HG02885 (cell line): Measurements from ENCODE around the gene MYH16.
A peak's percentile ranks its signal among the peaks of the same experiment; 100 is the strongest.
"Not testable (repeated sequence)": the region's sequence is repeated elsewhere in the genome, so short reads cannot be mapped to it uniquely, and the experiment has no call there.

Experiments used
- ATAC-seq: cut with Tn5 transposase; IDR thresholded peaks from one replicate; pipeline ENCODE4 v1.9.1; 2021; ENCODE audit warnings: mild to moderate bottlenecking; ENCODE audit not compliant: unreplicated experiment, poor library complexity

MYH16 gene

GRCh38 chr7:99293650-99294049 is 21.0 kb downstream of the MYH16 start:
- no peak for ATAC-seq

DNA sequence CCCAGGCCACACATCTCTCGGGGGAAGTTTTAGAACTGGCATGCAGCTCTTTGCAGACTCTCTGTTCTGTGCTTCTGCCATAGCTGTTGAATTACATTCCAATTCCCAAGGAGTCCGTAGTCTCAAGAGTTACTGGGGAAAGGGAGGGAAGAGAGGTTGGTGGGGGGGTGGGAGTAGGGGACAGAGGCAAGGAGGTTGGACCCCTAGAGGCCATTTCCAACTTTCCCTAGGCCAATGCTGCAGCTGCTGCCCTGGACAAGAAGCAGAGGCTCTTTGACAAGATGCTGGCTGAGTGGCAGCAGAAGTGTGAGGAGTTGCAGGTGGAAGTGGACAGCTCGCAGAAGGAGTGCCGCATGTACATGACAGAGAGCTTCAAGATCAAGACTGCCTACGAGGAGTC is 23.8 kb downstream of the MYH16 start:
- ATAC-seq: no peak

DNA sequence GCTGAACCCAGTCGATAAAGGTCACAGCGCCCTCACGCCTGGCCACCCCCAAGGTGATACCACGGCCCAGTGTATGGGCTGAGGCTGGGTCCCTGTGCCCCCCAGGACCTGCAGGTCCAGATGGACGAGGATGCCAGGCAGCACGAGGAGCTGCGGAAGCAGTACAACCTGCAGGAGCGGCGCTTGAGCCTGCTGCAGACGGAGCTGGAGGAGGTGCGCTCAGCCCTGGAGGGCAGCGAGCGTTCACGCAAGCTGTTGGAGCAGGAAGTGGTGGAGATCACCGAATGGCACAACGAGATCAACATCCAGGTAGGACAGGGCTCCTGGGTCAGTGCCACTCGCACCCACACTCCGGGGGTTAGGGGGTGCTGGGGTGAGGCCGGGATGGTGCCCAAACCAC is 28.9 kb downstream of the MYH16 start:
- ATAC-seq: no peak

DNA sequence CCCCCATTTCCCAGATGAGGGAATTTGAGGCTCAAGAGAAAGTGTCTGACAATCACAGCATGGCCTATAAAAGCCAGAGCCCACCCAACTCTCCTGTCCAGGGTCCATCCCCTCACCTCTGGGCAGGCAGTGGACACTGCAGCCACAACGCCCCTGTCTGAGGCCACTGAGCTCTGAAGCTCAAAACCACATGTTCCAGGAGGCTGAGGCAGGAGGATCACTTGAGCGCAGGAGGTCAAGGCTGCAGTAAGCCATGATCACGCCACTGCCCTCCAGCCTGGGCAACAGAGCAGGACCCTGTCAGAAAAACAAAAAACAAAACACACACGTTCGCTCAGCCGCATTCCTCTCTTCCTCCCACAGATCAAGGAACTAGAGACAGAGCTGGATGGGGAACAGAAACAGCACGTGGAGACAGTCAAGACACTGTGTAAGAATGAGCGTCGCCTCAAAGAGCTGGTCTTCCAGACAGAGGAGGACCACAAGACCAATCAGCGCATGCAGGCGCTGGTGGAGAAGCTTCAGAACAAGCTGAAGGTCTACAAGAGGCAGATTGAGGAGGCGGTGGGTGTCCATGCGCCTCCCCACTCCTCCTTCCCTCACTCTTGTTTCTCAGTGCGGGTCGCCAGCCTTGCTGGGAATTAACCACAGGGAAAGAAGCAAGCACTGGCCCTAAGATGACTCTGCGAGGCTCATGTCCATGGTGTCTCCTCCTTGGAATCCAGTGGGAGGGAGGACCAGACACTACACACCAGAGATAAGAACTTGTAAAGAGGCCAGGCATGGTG is 33.0 kb downstream of the MYH16 start:
- no peak for ATAC-seq

DNA sequence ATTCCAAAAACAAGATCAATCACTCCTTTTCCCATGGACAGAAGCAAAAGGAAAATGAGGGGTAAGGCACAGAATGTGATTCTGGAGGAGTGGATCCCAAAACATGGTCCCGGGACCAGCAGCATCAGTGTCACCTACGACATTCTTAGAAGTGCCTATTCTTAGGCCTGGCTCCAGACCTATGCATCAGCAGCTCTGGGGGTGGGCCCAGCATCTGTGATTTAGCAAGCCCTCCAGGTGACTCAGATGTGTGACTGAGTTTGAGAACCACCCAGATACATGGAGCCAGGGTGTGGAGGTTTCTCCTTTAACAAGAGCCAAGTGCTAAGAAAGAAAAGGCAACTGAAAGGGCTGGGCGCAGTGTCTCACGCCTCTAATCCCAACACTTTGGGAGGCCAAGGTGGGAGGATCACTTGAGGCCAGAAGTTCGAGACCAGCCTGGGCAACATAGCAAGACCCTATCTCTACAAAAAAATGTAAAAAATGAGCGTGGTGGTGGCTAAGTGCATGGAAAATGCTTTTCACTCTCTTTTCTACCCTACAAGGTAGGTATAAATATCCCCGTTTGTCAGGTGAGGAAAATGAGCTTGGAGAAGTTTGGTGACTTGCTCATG is 35.9 kb downstream of the MYH16 start:
- ATAC-seq: no peak

GRCh38 chr7:99309111-99309510 is 36.5 kb downstream of the MYH16 start:
- ATAC-seq: no peak

- ATAC-seq: no peak
These were observed 37.4 kb downstream of the MYH16 start for GRCh38 chr7:99310004-99310403.

DNA sequence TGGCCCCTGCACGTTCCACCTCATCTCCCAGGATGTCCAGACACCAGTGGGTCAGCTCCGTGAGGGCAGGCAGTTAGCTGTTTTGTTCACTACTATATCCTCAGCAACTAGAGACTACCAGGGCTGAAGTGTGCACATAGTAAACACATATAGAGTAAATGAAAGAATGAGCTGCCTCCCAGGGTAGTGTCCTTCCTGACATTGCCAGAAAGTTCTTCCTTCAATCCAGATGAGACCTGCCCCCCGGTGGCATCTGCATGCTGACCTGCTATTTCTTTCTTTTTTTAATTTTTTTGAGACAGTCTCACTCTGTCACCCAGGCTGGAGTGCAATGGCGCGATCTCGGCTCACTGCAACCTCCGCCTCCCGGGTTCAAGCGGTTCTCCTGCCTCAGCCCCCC is 39.1 kb downstream of the MYH16 start:
- ATAC-seq: no peak

GRCh38 chr7:99312316-99313203 is 39.9 kb downstream of the MYH16 start:
- ATAC-seq: no peak

- ATAC-seq: no peak
These were observed 40.5 kb downstream of the MYH16 start for GRCh38 chr7:99313204-99313573.

- no peak for ATAC-seq
These were observed 41.9 kb downstream of the MYH16 start for GRCh38 chr7:99314504-99314903.

DNA sequence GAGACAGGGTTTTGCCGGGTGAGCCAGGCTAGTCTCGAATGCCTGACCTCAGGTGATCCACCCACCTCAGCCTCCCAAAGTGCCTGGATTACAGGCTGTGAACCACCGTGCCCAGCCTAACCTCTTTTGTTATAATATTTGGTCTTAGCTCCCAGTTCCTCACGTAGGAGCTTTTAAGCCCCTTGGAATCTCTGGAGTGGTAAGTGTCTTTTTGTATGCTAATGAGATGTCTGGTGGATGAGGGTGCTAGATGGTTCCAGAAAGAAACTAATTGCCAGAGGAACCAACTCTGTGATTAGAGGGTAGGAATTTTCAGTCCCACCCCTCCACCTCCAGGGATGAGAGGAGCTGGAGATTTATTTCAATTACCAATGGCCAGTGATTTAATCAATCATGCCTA is 47.7 kb downstream of the MYH16 start:
- ATAC-seq: no peak

- not testable (repeated sequence) for ATAC-seq
These were observed 50.0 kb downstream of the MYH16 start for GRCh38 chr7:99322659-99323058.

DNA sequence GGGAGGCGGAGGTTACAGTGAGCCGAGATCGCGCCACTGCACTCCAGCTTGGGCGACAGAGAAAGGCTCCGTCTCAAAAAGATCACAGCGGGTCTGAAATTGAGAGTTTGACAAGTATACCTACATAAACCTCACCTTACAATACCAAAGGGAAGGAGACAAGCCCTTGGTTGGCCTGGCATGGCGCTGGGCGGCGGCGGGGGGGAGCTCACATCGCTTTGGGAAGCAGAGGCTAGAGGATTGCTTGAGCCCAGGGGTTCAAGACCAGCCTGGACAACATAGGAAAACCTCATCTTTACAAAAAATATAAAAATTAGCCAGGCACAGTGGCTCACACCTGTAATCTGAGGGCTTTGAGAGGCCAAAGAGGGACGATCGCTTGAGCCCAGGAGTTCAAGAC is 51.9 kb downstream of the MYH16 start:
- ATAC-seq: no peak

DNA sequence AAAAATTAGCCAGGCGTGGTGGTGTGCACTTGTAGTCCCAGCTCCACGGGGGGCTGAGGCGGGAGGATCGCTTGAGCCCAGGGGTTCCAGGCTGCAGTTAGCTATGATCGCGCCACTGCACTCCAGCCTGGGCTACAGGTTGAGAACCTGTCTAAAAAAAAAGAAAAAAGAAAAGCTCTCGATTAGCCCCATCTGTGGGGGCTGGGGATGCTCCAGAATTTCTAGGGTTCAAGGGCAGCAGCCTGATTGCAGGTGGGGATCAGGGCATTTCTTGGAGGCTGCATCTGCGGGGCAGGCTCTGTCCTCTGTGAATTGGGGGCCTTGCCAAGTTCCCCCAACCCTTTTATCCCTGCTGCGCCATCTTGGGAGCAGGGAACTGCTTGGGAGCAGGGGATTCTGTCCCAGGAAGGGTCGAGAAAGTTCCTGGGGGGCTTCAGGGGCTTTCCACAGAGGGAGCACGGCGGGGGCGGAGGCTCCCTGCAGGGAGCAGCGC is 52.4 kb downstream of the MYH16 start:
- ATAC-seq: peak; percentile 6

DNA sequence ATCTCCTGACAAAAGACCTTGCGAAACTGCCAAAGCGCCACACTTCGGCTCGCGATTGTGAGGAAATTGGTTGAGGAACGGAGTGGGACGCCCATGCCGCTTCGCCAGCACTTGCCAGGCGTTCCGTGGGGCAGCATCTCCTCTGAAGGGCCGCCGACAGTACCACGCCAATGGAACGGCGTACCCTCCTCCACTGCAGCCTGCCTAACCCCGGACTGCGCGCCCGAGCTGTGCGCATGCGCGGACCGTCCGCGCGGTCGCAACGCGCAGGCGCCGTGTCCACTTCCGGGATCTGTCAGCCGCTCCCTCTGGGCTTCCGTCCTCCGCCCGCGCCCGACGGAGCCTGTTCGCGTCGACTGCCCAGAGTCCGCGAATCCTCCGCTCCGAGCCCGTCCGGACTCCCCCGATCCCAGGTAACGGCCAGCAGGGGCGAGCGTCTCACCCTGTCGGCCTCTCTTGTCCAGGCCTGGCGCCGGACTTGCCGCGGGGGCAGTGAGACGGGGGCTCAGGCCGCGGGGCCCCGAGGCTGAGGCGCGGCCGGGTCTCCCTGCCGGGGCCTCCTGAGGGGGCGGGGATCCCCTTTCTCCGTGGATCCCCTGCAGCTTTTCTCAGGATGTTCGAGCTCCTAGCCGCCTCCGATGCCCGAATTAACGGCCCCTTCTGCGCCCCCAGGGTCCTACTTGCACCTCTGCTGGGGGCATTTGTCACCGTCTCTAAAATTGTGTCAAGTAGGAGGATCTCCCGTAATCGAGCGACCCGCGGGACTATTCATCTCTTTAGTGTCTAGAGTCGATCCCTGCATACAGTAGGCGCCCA is 53.2 kb downstream of the MYH16 start, which contains the start of gene ARPC1A:
Gene ARPC1A, plus strand, starts transcription at position 307 of the 816 bp plus-strand sequence. CDS start 7,456 bp downstream, outside the sequence.
- peak; percentile 95 for ATAC-seq

DNA sequence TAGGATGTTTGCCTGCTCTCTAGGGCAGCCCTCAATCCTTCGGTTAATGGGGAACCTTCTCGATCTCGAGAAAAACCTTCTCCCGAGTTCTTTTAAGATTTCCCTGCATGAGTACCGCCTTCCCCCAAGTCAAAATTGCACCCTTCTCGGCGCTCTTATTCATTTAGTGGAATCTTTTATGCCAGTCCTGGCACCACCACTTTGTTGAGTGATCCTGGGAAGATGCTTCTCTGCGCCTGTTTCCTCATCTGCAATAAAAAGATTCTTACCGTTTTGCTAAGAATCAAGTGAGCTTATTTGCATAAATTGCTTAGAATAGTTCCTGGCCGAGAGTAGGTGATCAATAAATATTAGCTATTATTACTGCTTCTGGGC is 53.8 kb downstream of the MYH16 start:
- ATAC-seq: no peak

DNA sequence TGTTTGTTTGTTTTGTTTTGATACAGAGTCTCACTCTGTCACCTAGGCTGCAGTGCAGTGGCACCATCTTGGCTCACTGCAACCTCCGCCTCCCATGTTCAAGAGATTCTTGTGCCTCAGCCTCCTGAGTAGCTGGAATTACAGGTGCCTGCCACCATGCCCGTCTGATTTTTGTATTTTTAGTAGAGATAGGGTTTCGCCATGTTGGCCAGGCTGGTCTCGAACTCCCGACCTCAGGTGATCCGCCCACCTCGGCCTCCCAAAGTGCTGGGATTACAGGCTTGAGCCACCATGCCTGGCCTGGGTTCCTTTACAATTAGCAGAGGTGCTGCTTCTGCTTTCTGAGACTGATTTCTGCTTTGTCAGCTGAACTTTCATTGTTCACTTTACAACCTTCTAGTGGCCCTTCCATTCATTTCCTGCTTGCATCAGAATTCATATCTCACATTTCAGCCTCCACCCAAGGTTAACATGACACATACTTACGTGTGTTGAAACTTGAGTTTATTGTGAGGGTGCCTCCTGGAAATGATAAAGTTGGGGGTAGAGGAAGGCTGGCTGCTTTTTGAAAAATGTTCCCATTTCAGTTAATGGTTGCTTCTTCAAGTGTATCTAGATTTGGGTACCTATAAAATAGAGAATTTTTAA is 57.8 kb downstream of the MYH16 start:
- ATAC-seq: not testable (repeated sequence)

DNA sequence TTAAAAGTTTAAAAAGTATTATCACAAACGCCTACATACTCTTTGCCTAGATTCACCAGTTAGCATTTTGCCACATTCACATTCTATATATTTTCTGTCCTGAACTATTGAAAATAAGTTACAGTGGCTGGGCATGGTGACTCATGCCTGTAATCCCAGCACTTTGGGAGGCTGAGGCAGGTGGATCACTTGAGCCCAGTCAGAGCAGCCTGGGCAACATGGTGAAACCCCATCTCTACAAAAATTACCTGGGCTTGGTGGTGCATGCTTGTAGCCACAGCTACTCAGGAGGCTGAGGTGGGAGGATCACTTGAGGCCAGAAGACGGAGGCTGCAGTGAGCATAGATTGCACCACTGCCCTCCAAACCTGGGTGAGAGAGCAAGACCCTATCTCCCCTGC is 58.4 kb downstream of the MYH16 start:
- no peak for ATAC-seq

DNA sequence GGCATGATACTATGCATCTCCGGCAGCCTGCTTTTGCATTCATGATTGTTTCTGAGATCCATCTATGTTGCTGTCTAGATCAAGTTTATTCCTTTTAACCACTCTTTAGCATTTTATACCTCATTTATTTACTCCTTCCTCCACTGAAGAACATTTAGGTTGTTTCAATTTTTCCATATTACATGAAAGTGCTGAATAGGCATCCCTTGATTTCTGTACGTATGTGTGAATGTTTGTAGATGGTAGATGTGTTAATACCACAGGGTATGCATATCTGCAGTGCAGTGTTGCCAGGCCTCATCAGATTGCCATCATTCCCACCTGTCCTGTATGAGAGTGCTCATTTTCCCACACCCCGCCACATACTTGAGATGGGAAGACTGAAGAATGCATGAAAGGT is 67.0 kb downstream of the MYH16 start:
- ATAC-seq: no peak
